Smooth muscle cell (in vitro differentiated cells): ENCODE results near the gene SCGB1D4. TPM values are rescaled to one million over a fixed set of nuclear protein-coding genes. Genes with fewer than 3 reads are reported as not detected.

Experiments used
- DNase-seq: peaks from one replicate; lab custom pipeline; 2025; ENCODE audit not compliant: unreplicated experiment; lab: John Stamatoyannopoulos, UW
- H2AFZ ChIP-seq: fragments of 200-600 bp; sonication (generic); 2 replicates; pipeline ENCODE4 v1.6.0; 2016; ENCODE audit warnings: antibody characterized with exemption, low read depth, mild to moderate bottlenecking
- H3F3A ChIP-seq: fragments of 200-600 bp; sonication (generic); 2 replicates; pipeline ENCODE4 v1.6.0; 2017; ENCODE audit warnings: antibody characterized with exemption, low read depth
- H3K27ac ChIP-seq: fragments of 200-600 bp; sonication (generic); 2 replicates; pipeline ENCODE4 v1.5.1; 2016; ENCODE audit warnings: low read depth, mild to moderate bottlenecking
- H3K27me3 ChIP-seq: fragments of 200-600 bp; sonication (generic); 2 replicates; pipeline ENCODE4 v1.6.1; 2016; ENCODE audit warnings: low read depth, mild to moderate bottlenecking
- H3K36me3 ChIP-seq: fragments of 200-600 bp; sonication (generic); 2 replicates; pipeline ENCODE4 v1.5.1; 2016; ENCODE audit warnings: low read depth
- H3K4me1 ChIP-seq: fragments of 200-600 bp; sonication (generic); 2 replicates; pipeline ENCODE4 v1.5.1; 2016; ENCODE audit warnings: low read depth
- H3K4me2 ChIP-seq: fragments of 200-600 bp; sonication (generic); 2 replicates; pipeline ENCODE4 v1.6.0; 2016; ENCODE audit warnings: mild to moderate bottlenecking
- H3K4me3 ChIP-seq: fragments of 200-600 bp; sonication (generic); 2 replicates; pipeline ENCODE4 v1.5.1; 2016; ENCODE audit warnings: mild to moderate bottlenecking
- H3K79me2 ChIP-seq: fragments of 200-600 bp; sonication (generic); 2 replicates; pipeline ENCODE4 v1.6.0; 2016; ENCODE audit warnings: low read depth, mild to moderate bottlenecking
- H3K9ac ChIP-seq: fragments of 200-600 bp; sonication (generic); 2 replicates; pipeline ENCODE4 v1.6.0; 2016; ENCODE audit warnings: low read depth
- H3K9me3 ChIP-seq: fragments of 200-600 bp; sonication (generic); replicated peaks from 2 replicates; pipeline ENCODE4 v1.5.1; 2016; ENCODE audit warnings: low read depth
- H4K20me1 ChIP-seq: fragments of 200-600 bp; sonication (generic); 2 replicates; pipeline ENCODE4 v1.6.0; 2016; ENCODE audit warnings: low read depth
- WGBS: methylation state at CpG from one replicate; pipeline ENCODE4 v1.1.7; 2016; ENCODE audit warnings: low lambda C conversion rate; 5-methylcytosine and 5-hydroxymethylcytosine counted together
- polyA plus RNA-seq: library from polyadenylated mRNA; unstranded; fragments of >200 nt; fragmentation: Nextera tagmentation; extraction: Ambion mirVana; gene quantifications from 2 replicates; pipeline ENCODE4 v1.2.1, GENCODE V29; 2016
- total RNA-seq: library from RNA; depleted of rRNA; stranded (reverse); fragments of >200 nt; gene quantifications from 2 replicates; pipeline ENCODE4 v1.2.3, GENCODE V29; 2014
- TF ChIP-seq, protein P1 (sequence below): fragments of 200-600 bp; sonication (generic); IDR thresholded peaks from 2 replicates; pipeline ENCODE4 v1.5.1; 2017; ENCODE audit warnings: borderline replicate concordance, mild to moderate bottlenecking, antibody characterized with exemption; ENCODE audit not compliant: insufficient read depth, poor library complexity, severe bottlenecking

SCGB1D4 gene
- total and polyA plus RNA-seq, 2 experiments from 2014 or later: not detected

DNA sequence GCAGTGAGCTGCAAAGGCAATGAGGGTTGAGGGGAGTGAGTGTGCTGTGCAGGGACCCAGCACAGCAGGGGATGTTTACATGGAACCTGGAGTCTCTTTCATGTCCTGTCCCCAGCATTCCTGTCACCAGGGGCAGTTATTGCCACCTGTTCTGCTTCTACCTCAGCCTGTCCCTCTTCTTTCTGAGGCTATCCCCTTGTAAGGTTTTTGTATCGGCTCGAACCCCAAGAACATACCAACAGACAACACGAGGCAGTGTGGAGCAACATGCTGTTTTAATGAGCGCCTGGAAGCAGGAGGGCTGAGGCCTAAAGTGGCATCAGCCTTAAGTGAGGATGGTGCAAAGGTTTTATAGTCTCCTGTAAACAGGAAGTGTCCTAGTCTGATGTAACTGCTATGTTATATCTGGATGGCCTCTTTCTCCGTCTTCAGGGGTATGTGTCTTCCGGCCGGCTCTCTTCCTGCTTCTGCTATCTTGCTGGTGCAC, 25.0 kb downstream of the SCGB1D4 start:
- Histone ChIP-seq H3K27me3 (peaks cover 11% of the 10 kb centered on the region), H3K9ac (no peak overlapping the region), H3K27ac (no peak overlapping the region), H3K36me3 (no peaks in the 10 kb centered on the region), H3K79me2 (no peaks in the 10 kb centered on the region), H3K4me1 (no peaks in the 10 kb centered on the region), H4K20me1 (no peaks in the 10 kb centered on the region), H3K4me3 (no peak overlapping the region), H3K4me2 (no peak overlapping the region), H2AFZ (no peak overlapping the region), H3K9me3 (no peaks in the 10 kb centered on the region), H3F3A (no peaks in the 10 kb centered on the region)
- TF ChIP-seq, protein P1, sequence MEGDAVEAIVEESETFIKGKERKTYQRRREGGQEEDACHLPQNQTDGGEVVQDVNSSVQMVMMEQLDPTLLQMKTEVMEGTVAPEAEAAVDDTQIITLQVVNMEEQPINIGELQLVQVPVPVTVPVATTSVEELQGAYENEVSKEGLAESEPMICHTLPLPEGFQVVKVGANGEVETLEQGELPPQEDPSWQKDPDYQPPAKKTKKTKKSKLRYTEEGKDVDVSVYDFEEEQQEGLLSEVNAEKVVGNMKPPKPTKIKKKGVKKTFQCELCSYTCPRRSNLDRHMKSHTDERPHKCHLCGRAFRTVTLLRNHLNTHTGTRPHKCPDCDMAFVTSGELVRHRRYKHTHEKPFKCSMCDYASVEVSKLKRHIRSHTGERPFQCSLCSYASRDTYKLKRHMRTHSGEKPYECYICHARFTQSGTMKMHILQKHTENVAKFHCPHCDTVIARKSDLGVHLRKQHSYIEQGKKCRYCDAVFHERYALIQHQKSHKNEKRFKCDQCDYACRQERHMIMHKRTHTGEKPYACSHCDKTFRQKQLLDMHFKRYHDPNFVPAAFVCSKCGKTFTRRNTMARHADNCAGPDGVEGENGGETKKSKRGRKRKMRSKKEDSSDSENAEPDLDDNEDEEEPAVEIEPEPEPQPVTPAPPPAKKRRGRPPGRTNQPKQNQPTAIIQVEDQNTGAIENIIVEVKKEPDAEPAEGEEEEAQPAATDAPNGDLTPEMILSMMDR: no peak
- 90% methylated on average over 7 of the region's 7 CpGs for WGBS
- DNase-seq: no peak

DNA sequence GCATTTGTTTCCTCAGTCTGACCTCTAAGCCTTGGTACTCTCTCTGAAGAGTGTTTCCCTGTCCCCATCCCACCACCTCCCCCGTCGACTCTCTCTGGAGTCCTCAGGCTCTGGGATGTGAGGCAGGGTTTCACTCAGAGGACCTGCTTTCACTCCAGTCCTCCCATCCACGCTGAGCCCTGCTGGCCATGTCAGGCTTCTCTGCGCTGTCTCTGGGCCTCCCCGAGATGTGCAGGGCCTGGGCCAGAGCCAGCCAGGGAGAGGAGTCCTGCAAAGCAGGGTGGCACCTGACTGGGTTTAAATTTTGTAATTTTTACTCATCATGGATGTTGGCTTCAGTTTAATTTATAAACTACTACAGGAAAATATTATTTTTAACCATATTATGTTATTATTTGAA, 25.6 kb downstream of the SCGB1D4 start:
- no peaks in the 10 kb centered on the region for H3F3A ChIP-seq
- 86% methylated on average over 5 of the region's 5 CpGs for WGBS
- no peaks in the 10 kb centered on the region for H3K36me3 ChIP-seq
- H4K20me1 ChIP-seq: no peaks in the 10 kb centered on the region
- no peaks in the 10 kb centered on the region for H3K4me1 ChIP-seq
- H3K27me3 ChIP-seq: peaks cover 11% of the 10 kb centered on the region
- no peak overlapping the region for H3K4me2 ChIP-seq
- no peaks in the 10 kb centered on the region for H3K9me3 ChIP-seq
- no peak overlapping the region for H3K27ac ChIP-seq
- TF ChIP-seq, protein P1: no peak
- H3K79me2 ChIP-seq: no peaks in the 10 kb centered on the region
- H3K9ac ChIP-seq: no peak overlapping the region
- H3K4me3 ChIP-seq: no peak overlapping the region
- no peak for DNase-seq
- H2AFZ ChIP-seq: no peak overlapping the region

DNA sequence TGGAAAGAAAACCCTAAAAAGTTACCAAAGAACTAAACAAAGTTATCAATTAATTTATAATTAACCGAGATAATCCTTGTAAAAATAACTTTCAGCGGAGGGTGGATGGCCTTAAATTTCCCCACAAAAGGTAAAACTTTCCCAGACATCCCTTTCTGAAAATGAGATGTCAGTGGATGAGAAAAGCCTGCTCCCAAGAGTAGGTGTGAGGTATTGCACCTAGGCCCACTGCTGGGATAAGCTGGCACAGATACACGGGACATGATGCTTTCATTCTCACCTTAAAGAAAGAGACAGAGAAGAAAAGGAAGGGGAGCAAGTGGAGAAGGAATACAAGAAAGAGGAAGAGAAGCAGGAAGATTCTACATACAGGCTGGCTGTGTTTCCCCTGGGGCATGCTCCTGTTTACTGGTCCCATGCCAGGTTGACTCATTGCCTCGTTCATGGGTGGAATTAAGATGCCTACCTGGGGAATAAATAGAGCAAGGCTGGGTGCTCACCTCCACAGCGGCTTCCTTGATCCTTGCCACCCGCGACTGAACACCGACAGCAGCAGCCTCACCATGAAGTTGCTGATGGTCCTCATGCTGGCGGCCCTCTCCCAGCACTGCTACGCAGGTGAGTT, 29.1 kb downstream of the SCGB1D4 start, which contains the start of gene SCGB2A2:
Gene SCGB2A2 (plus strand): TSS at position 505 of the 625 bp plus-strand sequence. CDS start 59 bp downstream, at position 564.
- no peak within 1 kb of the TSS for H3K4me2 ChIP-seq
- H3K4me1 ChIP-seq: no peaks in the 10 kb centered on the region
- 87% methylated on average over 10 of the region's 10 CpGs for WGBS
- H3K27ac ChIP-seq: no peak within 1 kb of the TSS
- H4K20me1 ChIP-seq: no peaks in the 10 kb centered on the region
- DNase-seq: no peak
- H3K27me3 ChIP-seq: peaks cover 21% of the 10 kb centered on the region
- no peaks in the 10 kb centered on the region for H3F3A ChIP-seq
- H3K4me3 ChIP-seq: no peak within 1 kb of the TSS
- no peaks in the 10 kb centered on the region for H3K36me3 ChIP-seq
- no peaks in the 10 kb centered on the region for H3K9me3 ChIP-seq
- H3K9ac ChIP-seq: no peak within 1 kb of the TSS
- no peaks in the 10 kb centered on the region for H3K79me2 ChIP-seq
- no peak within 1 kb of the TSS for H2AFZ ChIP-seq
- TF ChIP-seq, protein P1: no peak

DNA sequence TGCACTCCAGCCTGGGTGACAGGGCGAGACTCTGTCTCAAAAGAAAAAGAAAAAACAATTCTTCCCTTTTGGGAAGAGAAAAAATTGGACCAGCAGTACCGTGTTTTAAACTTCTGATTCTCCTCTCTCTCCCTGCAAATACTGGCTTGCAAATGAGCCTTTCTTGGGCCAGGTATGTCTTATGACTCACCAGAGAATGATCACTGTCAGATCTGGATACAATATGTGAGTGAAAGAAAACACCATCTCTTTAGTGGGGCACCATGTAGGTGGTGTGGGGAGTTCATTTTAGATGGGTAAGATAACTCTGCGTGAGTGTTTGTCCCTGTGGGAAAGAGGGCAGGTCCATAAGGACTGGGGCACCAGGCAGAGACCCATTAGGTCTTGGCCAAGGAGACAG, 31.3 kb downstream of the SCGB1D4 start:
- H3K27me3 ChIP-seq: peaks cover 21% of the 10 kb centered on the region
- no peak overlapping the region for H2AFZ ChIP-seq
- TF ChIP-seq, protein P1: no peak
- H3K36me3 ChIP-seq: no peaks in the 10 kb centered on the region
- H3K9ac ChIP-seq: no peak overlapping the region
- no peaks in the 10 kb centered on the region for H4K20me1 ChIP-seq
- DNase-seq: no peak
- no peaks in the 10 kb centered on the region for H3K79me2 ChIP-seq
- 73% methylated on average over 3 of the region's 3 CpGs for WGBS
- H3K27ac ChIP-seq: no peak overlapping the region
- no peaks in the 10 kb centered on the region for H3K4me1 ChIP-seq
- H3K4me3 ChIP-seq: no peak overlapping the region
- no peaks in the 10 kb centered on the region for H3F3A ChIP-seq
- H3K4me2 ChIP-seq: no peak overlapping the region
- no peaks in the 10 kb centered on the region for H3K9me3 ChIP-seq
